Kidney (tissue), 14 donors: ENCODE results near the gene ARF4. TPM values are rescaled to one million over a fixed set of nuclear protein-coding genes. Genes with fewer than 3 reads are reported as not detected.

Experiments
- DNase-seq, 5 donors: peaks; one replicate each; pipeline ENCODE4 v3.0.0-alpha.2; 2013 to 2020
- FAIRE-seq: peaks from 2 replicates; lab custom pipeline; 2012; peaks lifted over from hg19 to GRCh38; lab: Jason Lieb, UNC
- H3K27ac ChIP-seq, 2 donors: one replicate each; pipeline ENCODE4 v1.7.0; 2013; ENCODE audit warnings: low read depth in 2 of 2, low read length in 2 of 2, inconsistent platforms in 1 of 2
- H3K27me3 ChIP-seq: one replicate; pipeline ENCODE4 v1.7.1; 2013; ENCODE audit warnings: low read length, inconsistent platforms; ENCODE audit not compliant: control insufficient read depth, insufficient read depth
- H3K36me3 ChIP-seq, 3 donors: one replicate each; pipeline versions ENCODE4 v1.7.0 to v1.7.1; 2013; ENCODE audit warnings: low read length in 3 of 3, control low read depth in 1 of 3, inconsistent platforms in 1 of 3; ENCODE audit not compliant: insufficient read depth in 3 of 3, control insufficient read depth in 2 of 3
- H3K4me1 ChIP-seq, 3 donors: one replicate each; pipeline versions ENCODE4 v1.7.0 to v1.7.1; 2013; ENCODE audit warnings: low read length in 3 of 3, inconsistent platforms in 1 of 3, low read depth in 1 of 3; ENCODE audit not compliant: control insufficient read depth in 2 of 3, insufficient read depth in 2 of 3
- H3K4me3 ChIP-seq, 3 donors: one replicate each; pipeline versions ENCODE4 v1.7.0 to v1.8.1; 2013; ENCODE audit warnings: low read length in 3 of 3, control low read depth in 1 of 3, inconsistent platforms in 1 of 3
- H3K9ac ChIP-seq, 3 donors: one replicate each; pipeline versions ENCODE4 v1.7.0 to v1.7.1; 2013; ENCODE audit warnings: low read length in 3 of 3, control low read depth in 1 of 3, inconsistent platforms in 1 of 3
- H3K9me3 ChIP-seq, 3 donors: one replicate each; pipeline versions ENCODE4 v1.7.0 to v1.7.1; 2013; ENCODE audit warnings: low read length in 3 of 3, control low read depth in 1 of 3, inconsistent platforms in 1 of 3; ENCODE audit not compliant: control insufficient read depth in 2 of 3, insufficient read depth in 1 of 3
- intact Hi-C: fragments of 100-400 bp; cut with DNase I; formaldehyde crosslinking; loops from one replicate; pipeline ENCODE4 v1.11.1; 2022
- polyA plus RNA-seq: library from polyadenylated mRNA; stranded (reverse); fragments of 350-450 nt; fragmentation: Illumina TruSeq; extraction: RNeasy Lipid Tissue Mini Kit (QIAGEN cat#74804); gene quantifications from one replicate; pipeline ENCODE4 v1.2.3, GENCODE V29; 2014; ENCODE audit warnings: low read depth, low replicate concordance; ENCODE audit not compliant: insufficient read depth
- total RNA-seq: library from RNA; stranded (reverse); fragmentation: NEBNext Ultra II Directional; extraction: Animal tissue kit (Norgen Biotek cat#: 25700); gene quantifications from one replicate; pipeline ENCODE4 v1.2.1, GENCODE V29; 2021
- TF ChIP-seq, protein P1 (sequence below): IDR thresholded peaks from 3 replicates; pipeline ENCODE4 v1.5.1; 2012; ENCODE audit warnings: mild to moderate bottlenecking, moderate library complexity, borderline replicate concordance; ENCODE audit not compliant: insufficient read depth; ENCODE audit errors: extremely low read depth
- donor health status: control.
- donor health status: control.
- donor health status: control.
- donor health status: control.
- donor health status: control.
- donor health status: DM: yes; HTN: yes; CAD: no.
- donor health status: Normal renal cell carcinoma (clear cell type).

ARF4 gene
- total and polyA plus RNA-seq, 2 donors from 2014 or later = 123 to 131 TPM

DNA sequence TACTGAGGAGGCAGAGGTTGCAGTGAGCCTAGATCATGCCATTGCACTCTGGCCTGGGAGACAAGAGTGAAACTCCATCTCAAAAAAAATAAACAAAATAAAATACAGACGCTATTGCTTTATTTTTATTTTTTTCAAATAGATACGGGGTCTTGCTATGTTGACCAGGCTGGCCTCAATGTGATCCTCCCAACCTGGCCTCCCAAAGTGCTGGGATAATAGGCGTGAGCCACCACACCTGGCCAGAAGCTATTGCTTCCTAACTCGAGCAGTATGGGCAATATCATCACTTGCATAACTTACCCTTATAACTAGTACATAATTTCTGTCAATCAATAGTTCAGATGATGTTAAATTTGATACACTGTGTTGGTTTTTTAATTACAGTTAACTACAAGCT is 3.0 kb downstream of the ARF4 start:
- intact Hi-C loops = no loop called here
- Histone ChIP-seq H3K27ac (no peak overlapping the region), H3K9ac (no peak overlapping the region), H3K4me1 (peaks cover 5 to 15% (median 11%) of the 10 kb centered on the region in 3 donors), H3K27me3 (no peaks in the 10 kb centered on the region), H3K36me3 (no peaks in the 10 kb centered on the region), H3K4me3 (peak overlapping the region in 1 of 3 donors; percentile 100), H3K9me3 (no peaks in the 10 kb centered on the region)
- DNase-seq = no peak
- no peak for FAIRE-seq
- TF ChIP-seq, protein P1, sequence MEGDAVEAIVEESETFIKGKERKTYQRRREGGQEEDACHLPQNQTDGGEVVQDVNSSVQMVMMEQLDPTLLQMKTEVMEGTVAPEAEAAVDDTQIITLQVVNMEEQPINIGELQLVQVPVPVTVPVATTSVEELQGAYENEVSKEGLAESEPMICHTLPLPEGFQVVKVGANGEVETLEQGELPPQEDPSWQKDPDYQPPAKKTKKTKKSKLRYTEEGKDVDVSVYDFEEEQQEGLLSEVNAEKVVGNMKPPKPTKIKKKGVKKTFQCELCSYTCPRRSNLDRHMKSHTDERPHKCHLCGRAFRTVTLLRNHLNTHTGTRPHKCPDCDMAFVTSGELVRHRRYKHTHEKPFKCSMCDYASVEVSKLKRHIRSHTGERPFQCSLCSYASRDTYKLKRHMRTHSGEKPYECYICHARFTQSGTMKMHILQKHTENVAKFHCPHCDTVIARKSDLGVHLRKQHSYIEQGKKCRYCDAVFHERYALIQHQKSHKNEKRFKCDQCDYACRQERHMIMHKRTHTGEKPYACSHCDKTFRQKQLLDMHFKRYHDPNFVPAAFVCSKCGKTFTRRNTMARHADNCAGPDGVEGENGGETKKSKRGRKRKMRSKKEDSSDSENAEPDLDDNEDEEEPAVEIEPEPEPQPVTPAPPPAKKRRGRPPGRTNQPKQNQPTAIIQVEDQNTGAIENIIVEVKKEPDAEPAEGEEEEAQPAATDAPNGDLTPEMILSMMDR = no peak

DNA sequence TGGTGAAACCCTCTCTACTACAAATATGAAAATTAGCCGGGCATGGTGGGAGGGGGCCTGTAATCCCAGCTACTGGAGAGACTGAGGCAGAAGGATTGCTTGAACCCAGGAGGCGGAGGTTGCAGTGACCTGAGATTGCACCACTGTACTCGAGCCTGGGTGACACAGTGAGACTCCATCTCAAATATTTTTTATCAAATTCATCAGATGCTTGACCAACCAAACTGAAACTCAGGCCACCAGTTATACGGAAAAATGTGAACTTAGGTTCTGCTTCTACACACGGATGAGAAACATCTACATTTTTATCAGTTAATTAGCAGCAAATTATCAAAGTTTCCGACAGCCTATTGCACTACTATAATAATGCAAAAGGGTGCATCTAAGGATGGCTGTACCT is 4.8 kb downstream of the ARF4 start:
- no peak for FAIRE-seq
- no peak for DNase-seq
- no peak overlapping the region for H3K9ac ChIP-seq
- H3K4me3 ChIP-seq = no peak overlapping the region
- no peaks in the 10 kb centered on the region for H3K9me3 ChIP-seq
- H3K4me1 ChIP-seq = peaks cover 5 to 10% (median 7%) of the 10 kb centered on the region in 3 donors
- H3K27ac ChIP-seq = no peak overlapping the region
- TF ChIP-seq, protein P1 = no peak
- intact Hi-C loops = no loop called here
- H3K27me3 ChIP-seq = no peaks in the 10 kb centered on the region
- H3K36me3 ChIP-seq = no peaks in the 10 kb centered on the region

DNA sequence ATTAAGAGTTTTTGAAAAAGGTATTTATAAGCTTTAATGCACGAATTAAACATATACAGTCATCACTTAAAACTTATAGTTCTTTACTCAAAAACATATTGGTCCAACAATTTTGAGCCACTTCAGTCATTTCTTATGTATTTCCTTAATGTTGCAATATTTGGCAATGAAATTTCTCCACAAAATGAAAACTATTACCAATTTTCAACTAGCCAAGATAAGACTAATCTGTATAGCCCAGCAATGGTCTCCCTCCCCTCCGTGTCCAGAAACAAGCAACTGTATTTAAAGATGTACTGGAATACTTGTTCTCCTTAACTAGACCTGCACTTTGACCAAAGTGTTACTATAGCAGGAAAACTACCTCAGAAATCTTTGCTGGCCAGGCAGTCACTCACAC is 9.2 kb downstream of the ARF4 start:
- no peak for DNase-seq
- no peak overlapping the region for H3K27ac ChIP-seq
- no peaks in the 10 kb centered on the region for H3K9me3 ChIP-seq
- intact Hi-C loops = no loop called here
- no peak overlapping the region for H3K4me3 ChIP-seq
- peaks cover 0 to 4% (median 0%) of the 10 kb centered on the region in 3 donors for H3K36me3 ChIP-seq
- H3K27me3 ChIP-seq = no peaks in the 10 kb centered on the region
- FAIRE-seq = no peak
- peaks cover 0 to 3% (median 0%) of the 10 kb centered on the region in 3 donors for H3K4me1 ChIP-seq
- TF ChIP-seq, protein P1 = no peak
- no peak overlapping the region for H3K9ac ChIP-seq

DNA sequence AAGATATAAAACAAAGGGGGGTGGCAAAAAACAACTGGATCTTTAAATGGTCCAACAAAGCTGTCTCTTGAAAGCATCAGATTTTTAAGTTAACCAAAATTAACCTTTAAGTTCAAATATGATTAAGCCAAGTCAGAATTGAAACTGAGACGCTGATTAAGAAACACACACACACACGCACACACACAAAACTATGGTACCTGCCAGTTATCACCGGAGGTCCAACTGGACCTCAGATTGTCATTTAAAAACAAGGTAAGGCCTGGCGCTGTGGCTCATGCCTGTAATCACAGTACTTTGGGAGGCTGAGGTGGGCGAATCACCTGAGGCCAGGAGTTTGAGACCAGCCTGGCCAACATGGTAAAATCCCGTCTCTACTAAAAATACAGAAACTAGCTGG is 10.4 kb downstream of the ARF4 start:
- FAIRE-seq (no peak), DNase-seq (no peak)
- H3K36me3 ChIP-seq = peaks cover 0 to 4% (median 0%) of the 10 kb centered on the region in 3 donors
- intact Hi-C loops = no loop called here
- peaks cover 0 to 3% (median 0%) of the 10 kb centered on the region in 3 donors for H3K4me1 ChIP-seq
- H3K9me3 ChIP-seq = no peaks in the 10 kb centered on the region
- H3K9ac ChIP-seq = no peak overlapping the region
- TF ChIP-seq, protein P1 = no peak
- no peak overlapping the region for H3K27ac ChIP-seq
- H3K4me3 ChIP-seq = no peak overlapping the region
- no peaks in the 10 kb centered on the region for H3K27me3 ChIP-seq
